Astrocyte of the spinal cord (primary cell): ENCODE data around the gene SPRING1.
A peak's percentile ranks its signal among the peaks of the same experiment; 100 is the strongest.

ENCODE experiments used
- DNase-seq: peaks from one replicate; pipeline ENCODE4 v3.0.0; 2011; ENCODE audit warnings: low read depth, low spot score
- H3K4me3 ChIP-seq: 2 replicates; pipeline ENCODE4 v1.5.1; 2011; ENCODE audit warnings: low read depth, mild to moderate bottlenecking, low read length, moderate library complexity
- in situ Hi-C: cut with HindIII; loops from 2 replicates; pipeline ENCODE4 v1.10.0; 2017; ENCODE audit warnings: low sequenced_read_pairs
- TF ChIP-seq, protein P1 (sequence below): IDR thresholded peaks from 2 replicates; pipeline ENCODE4 v1.5.1; 2012; ENCODE audit warnings: low read depth, mild to moderate bottlenecking, low read length, inconsistent platforms

Gene SPRING1

DNA sequence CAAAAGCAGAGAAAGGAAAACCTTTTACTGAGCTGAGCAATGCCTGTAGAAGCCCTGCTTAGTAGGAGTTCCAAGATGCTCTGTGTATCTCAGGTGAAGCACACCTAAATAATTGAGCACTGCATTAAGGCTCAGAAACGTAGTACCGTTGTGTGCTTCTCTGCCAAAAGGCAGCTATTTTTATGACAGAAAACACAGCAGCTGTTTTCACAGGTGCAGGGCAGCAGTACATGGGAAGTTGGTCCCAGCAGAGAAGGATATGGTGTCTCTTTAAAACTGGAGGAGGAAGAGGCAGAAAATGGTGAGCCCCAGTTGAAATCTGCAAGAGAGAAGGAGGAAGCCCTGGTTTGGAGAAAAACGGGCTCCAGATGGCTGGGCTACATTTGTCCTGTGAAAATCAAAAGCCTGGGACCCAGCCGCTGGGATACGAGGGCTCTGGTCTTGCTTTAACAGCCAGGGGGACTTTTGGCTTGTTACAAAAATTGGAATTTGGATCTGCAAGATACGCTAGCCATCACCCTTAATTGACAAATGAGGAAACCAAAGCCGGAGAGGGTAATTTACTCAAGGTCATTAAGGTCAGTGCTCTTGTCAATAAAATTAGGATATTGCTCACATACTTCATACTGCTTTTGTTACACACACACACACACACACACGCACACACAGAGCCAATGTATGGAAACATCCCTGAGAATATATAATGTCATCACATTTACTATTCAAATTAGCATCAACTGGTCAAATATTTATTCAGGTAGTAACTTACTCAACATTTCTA lies 27.3 kb downstream of the SPRING1 start:
- TF ChIP-seq, protein P1, sequence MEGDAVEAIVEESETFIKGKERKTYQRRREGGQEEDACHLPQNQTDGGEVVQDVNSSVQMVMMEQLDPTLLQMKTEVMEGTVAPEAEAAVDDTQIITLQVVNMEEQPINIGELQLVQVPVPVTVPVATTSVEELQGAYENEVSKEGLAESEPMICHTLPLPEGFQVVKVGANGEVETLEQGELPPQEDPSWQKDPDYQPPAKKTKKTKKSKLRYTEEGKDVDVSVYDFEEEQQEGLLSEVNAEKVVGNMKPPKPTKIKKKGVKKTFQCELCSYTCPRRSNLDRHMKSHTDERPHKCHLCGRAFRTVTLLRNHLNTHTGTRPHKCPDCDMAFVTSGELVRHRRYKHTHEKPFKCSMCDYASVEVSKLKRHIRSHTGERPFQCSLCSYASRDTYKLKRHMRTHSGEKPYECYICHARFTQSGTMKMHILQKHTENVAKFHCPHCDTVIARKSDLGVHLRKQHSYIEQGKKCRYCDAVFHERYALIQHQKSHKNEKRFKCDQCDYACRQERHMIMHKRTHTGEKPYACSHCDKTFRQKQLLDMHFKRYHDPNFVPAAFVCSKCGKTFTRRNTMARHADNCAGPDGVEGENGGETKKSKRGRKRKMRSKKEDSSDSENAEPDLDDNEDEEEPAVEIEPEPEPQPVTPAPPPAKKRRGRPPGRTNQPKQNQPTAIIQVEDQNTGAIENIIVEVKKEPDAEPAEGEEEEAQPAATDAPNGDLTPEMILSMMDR: no peak
- no peak for DNase-seq
- in situ Hi-C loops: no loop called here
- no peak overlapping the region for H3K4me3 ChIP-seq

DNA sequence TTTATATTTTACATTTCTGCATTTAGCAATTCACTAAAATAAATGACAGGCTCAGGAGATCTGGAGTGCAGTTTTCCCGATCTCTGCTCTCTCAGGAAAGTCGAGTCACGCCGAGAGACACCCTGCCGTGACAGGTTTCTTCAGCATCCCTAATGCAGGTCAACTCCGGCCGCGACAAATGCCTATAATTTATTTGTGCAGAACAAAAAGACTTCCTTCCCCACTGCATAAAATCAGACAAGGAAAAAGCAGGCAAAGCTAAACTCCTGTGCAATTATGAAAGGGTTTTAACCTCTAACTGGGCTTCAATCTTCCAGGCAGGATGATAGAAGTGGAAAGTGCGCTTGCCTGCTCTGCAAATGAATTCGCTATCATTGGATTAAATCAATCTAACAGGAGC lies 28.1 kb downstream of the SPRING1 start:
- TF ChIP-seq, protein P1: no peak
- in situ Hi-C loops: no loop called here
- H3K4me3 ChIP-seq: no peak overlapping the region
- no peak for DNase-seq

DNA sequence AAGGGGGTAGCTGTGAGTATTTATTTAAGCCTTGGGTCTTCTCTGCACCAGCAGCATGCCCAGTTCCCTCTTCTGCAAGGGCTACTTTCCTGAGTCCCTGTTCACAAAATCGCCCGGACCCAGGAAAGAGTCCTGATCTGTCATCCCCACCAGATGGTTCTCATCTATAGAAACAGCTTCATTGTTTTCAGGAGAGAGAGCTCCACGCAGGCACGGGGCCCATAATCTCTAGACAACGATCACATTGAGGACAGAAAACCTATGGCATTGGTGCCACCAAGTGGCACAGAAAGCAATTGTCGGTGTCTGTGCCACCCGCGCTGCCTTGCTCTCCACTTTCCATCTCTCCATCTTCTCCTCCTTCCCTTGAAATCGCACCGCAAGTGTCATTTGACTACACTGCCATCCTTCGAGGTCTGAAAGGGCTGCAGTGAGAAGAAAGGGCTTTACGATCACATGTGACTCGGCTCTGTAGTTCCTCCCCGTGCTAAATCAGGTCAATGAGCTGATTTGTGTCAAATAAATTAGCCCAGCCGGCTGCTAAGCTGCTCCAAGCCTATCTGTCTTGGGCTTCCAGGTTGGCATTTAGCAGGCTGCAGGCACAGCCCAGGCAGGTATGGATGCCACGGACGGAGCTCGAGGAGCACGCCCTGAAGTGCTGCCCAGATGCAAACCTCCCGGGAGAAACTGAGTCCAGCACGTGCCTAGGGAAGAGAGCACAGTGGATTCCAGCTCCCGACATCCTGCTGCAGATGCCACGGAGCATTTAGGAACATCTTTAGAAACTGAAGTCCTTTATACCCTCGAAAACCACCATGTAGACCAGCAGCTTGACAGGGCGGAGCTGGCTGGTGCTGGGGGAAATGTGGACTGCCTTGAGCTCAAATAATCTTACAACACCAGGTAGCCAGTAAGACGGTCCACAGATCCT lies 28.8 kb downstream of the SPRING1 start:
- peak; percentile 49 for DNase-seq
- TF ChIP-seq, protein P1: peak; percentile 55
- in situ Hi-C loops: no loop called here
- H3K4me3 ChIP-seq: no peak overlapping the region

DNA sequence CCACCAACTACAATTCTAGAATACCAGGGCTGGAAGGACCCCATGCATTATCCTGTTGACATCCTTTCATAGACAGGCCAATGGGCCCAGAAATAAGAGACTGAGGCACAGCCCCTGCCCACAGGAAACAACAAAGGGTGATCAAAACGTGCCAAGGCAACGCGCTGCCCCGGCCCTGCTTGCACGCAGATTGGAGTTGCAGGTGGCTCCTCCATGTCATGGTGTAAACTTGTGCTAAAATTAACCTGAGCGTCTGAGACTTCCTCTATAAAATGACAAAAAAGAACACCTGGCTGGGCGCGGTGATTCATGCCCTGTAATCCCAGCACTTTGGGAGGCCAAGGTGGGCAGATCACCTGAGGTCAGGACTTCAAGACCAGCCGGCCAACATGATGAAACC lies 30.1 kb downstream of the SPRING1 start:
- in situ Hi-C loops: no loop called here
- no peak for DNase-seq
- H3K4me3 ChIP-seq: no peak overlapping the region
- TF ChIP-seq, protein P1: no peak

DNA sequence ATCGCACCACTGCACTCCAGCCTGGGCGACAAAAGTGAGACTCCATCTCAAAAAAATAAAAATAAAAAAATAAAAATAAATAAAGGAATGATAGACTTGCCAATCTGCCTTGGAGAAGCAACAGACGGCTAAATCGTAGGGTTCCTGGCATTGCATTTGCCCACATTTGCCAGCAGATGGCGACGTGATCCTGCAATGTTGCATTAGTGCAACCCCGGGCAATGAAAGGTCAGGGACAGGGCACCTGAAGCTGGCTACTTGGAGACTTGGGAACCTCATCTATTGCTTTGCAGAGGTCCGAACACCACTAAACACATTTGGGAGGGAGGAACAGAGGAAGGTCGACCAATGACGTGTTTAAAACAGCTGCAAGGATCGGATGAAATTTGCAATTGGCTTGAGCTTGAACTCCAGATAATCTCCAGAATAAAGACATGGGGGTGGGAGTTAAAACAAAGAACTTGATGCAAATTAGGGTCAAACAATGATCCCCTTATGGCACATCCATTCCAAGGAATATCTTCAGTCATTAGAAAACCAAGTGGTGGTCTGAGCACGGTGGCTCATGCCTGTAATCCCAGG lies 34.6 kb downstream of the SPRING1 start:
- TF ChIP-seq, protein P1: peak; percentile 93
- in situ Hi-C loops: no loop called here
- DNase-seq: peak; percentile 50
- H3K4me3 ChIP-seq: no peak overlapping the region

DNA sequence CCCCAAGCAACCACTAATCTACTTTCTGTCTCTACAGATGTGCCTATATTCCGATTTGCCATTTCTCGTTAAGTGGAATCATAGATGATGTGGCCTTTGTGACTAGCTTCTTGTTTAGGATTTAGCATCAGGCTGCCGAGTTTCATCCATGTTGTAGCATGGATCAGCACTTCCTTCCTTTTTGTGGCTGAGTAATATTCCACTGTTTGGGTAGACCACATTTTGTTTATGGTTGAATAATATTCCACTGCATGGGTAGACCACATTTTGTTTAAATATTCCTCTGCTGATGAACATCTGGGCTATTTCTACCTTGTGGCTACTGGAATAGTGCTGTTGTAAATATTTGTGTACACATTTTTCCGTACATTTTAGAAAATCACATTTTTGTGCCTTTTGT lies 36.4 kb downstream of the SPRING1 start:
- no peak for DNase-seq
- H3K4me3 ChIP-seq: no peak overlapping the region
- in situ Hi-C loops: no loop called here
- TF ChIP-seq, protein P1: no peak
